ENCODE measurements around the gene DPH2.

DPH2 gene

GRCh38 chr1:44000122-44000665 lies 30.4 kb downstream of the DPH2 start:
- Histone ChIP-seq H3K27me3 (replicated peaks) (no peaks in the 10 kb centered on the region), H3K4me3 (ENCODE audit: low read depth, low read length) (no peak overlapping the region), H3K36me3 (replicated peaks) (no peaks in the 10 kb centered on the region), H3K27ac (no peak overlapping the region)
- DNase-seq = no peak
- TF ChIP-seq CTCF (IDR thresholded peaks at IDR 0.05; ENCODE audit: low read depth, low read length, missing control alignments) = no peak
- in situ Hi-C loops (cut with HindIII; ENCODE audit: low pct_ligation_motif_present, low sequenced_read_pairs) = no loop called here

DNA sequence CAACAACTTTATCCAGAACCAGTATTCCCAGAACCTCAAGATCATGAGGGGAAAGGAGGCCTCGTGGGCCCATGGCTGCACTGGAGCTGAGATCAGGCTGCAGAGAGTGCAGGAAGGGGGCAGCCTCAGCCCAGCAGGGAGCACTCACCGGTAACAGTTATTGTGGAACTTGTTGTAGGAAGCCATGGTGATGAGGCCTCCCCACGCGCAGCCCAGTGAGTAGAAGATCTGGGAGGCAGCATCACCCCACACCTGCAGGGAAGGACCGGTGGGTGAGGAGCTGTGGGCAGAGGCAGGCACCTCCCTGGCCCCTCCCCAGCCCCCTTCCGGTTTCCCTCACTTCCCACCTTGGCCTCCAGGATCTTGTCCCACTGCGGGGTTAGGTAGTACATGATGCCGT lies 32.4 kb downstream of the DPH2 start:
- Histone ChIP-seq H3K4me3 (ENCODE audit: low read depth, low read length) (no peak overlapping the region), H3K27me3 (replicated peaks) (no peaks in the 10 kb centered on the region), H3K27ac (no peak overlapping the region), H3K36me3 (replicated peaks) (no peaks in the 10 kb centered on the region)
- no peak for DNase-seq
- in situ Hi-C loops (cut with HindIII; ENCODE audit: low pct_ligation_motif_present, low sequenced_read_pairs) = no loop called here
- TF ChIP-seq CTCF (IDR thresholded peaks at IDR 0.05; ENCODE audit: low read depth, low read length, missing control alignments) = no peak

GRCh38 chr1:44002606-44003157 lies 32.9 kb downstream of the DPH2 start:
- no peak for DNase-seq
- H3K36me3 ChIP-seq (replicated peaks) = no peaks in the 10 kb centered on the region
- H3K4me3 ChIP-seq (ENCODE audit: low read depth, low read length) = no peak overlapping the region
- in situ Hi-C loops (cut with HindIII; ENCODE audit: low pct_ligation_motif_present, low sequenced_read_pairs) = no loop called here
- H3K27ac ChIP-seq = no peak overlapping the region
- no peaks in the 10 kb centered on the region for H3K27me3 ChIP-seq (replicated peaks)
- peak; percentile 57 for TF ChIP-seq CTCF (IDR thresholded peaks at IDR 0.05; ENCODE audit: low read depth, low read length, missing control alignments)

DNA sequence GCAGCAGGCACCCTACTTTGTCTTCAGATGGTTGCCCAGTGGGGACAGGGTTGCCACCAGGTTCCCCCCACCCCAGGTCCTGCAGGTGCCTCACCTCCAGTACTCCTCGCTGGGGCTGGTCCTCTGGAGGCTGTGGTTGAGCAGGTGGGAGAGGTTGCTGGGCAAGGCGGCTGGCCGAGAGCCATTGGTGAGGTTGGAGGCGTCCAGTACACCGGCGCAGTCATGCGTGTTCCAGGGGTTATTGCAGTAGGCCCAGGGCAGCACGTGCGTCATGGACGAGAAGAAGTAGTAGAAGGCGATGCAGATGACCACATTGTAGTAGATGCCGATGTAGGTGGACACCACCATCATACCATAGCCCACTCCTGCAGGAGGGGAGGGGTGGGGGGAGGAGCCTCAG lies 38.4 kb downstream of the DPH2 start:
- no peak for DNase-seq
- Histone ChIP-seq H3K4me3 (ENCODE audit: low read depth, low read length) (no peak overlapping the region), H3K36me3 (replicated peaks) (no peaks in the 10 kb centered on the region), H3K27me3 (replicated peaks) (no peaks in the 10 kb centered on the region), H3K27ac (no peak overlapping the region)
- no peak for TF ChIP-seq CTCF (IDR thresholded peaks at IDR 0.05; ENCODE audit: low read depth, low read length, missing control alignments)
- in situ Hi-C loops (cut with HindIII; ENCODE audit: low pct_ligation_motif_present, low sequenced_read_pairs) = no loop called here

GRCh38 chr1:44010935-44011471 lies 41.2 kb downstream of the DPH2 start:
- TF ChIP-seq CTCF (IDR thresholded peaks at IDR 0.05; ENCODE audit: low read depth, low read length, missing control alignments) = no peak
- no peaks in the 10 kb centered on the region for H3K27me3 ChIP-seq (replicated peaks)
- H3K4me3 ChIP-seq (ENCODE audit: low read depth, low read length) = no peak overlapping the region
- H3K27ac ChIP-seq = no peak overlapping the region
- DNase-seq = no peak
- H3K36me3 ChIP-seq (replicated peaks) = no peaks in the 10 kb centered on the region
- in situ Hi-C loops (cut with HindIII; ENCODE audit: low pct_ligation_motif_present, low sequenced_read_pairs) = no loop called here

- no peak for DNase-seq
- in situ Hi-C loops (cut with HindIII; ENCODE audit: low pct_ligation_motif_present, low sequenced_read_pairs) = no loop called here
- no peak overlapping the region for H3K27ac ChIP-seq
- no peaks in the 10 kb centered on the region for H3K27me3 ChIP-seq (replicated peaks)
- no peak for TF ChIP-seq CTCF (IDR thresholded peaks at IDR 0.05; ENCODE audit: low read depth, low read length, missing control alignments)
- H3K36me3 ChIP-seq (replicated peaks) = no peaks in the 10 kb centered on the region
- H3K4me3 ChIP-seq (ENCODE audit: low read depth, low read length) = no peak overlapping the region
These were observed 42.6 kb downstream of the DPH2 start for GRCh38 chr1:44012404-44012803.
